ENCODE results near the gene DNAJB8.

DNAJB8 gene

DNA sequence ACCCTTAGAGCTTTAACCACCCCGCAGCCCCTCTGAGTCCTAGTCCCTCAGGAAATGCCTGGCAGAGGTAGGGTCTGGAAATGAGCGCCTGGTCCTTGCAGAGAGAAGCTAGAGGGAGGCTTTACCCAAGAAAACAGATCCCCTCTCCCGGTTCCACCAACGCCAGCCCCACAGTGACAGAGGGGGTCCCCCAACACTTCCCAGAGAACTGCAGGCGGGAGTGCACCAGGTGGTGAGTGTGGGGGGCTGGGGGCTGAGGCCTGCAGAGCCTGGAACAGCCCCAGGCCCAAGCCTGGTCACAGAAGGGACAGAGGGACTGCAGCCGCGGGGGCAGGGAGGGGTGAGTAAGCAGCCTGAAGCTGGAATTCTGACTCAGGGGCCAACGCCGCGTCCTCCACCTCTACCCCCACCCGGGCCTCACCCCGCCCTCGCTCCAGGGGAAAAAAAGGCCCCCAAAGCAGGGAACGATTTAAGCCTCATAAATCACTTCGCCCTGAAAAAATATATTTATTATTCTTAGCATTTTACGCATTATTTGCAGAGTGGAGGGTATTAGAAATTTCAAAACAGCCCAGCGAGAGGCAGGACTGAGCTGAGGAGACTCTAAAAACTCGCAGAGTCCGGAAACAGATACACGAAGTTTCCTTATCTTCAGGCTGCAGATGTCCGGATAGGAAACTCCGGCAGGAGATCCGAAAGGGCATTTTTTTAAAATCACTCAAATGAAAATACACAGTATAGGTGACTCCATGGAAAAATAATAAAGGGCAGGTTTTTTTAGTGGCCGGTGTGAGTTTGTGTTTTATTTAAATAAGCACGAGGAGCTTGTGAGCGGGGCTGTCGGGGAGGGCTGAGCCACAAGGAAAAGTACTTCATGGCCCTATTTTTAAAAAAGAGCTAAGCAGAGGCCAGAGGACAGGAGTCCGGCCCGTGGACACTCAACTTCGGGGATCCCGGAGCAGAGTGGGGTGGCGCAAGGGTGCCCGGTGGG is 16.3 kb upstream of the DNAJB8 start:
- DNase-seq, result no peak

DNA sequence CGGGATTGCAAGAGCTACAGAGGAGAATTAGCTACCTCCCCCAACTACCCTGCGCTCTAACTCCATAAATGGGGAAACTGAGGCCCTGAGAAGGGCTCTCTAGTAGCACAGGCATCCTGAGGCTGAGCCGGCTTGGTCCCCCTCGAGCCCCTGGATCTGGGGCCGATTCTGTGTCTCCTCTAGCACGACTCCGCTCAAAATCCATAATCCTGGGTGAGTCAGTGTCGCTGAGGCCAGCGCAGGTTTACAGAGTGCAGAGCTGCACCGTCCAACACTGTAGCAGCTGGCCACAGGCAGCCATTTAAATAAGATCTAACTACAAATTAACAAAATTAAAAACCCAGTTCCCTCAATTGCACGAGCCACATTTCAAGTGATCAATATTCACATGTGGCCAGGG is 15.5 kb upstream of the DNAJB8 start:
- no peak for DNase-seq

DNA sequence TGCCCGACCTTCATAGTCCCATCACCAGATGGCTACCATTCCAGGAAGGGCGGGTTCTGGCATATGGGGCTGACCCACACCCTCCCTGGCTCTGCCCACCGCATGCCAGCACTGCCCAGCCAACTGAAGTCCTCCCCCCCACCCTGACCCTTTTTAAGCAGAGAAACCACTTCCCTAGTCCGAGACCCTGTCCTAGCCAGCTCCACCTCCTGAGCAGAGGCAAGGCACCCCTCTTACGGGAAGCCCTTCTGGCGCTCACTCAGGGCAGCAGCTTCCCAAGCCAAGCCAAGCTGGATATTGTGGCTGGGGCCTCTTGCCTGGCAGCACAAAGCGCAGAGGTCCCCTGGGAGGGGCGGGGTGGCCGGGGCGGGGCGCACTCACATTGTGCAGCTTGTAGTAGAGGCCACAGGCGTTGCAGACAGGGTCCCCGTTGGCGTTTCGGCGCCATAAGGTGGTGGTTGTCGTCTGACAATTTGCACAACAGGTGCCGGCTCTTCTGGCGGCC is 14.8 kb upstream of the DNAJB8 start:
- DNase-seq, result no peak

DNA sequence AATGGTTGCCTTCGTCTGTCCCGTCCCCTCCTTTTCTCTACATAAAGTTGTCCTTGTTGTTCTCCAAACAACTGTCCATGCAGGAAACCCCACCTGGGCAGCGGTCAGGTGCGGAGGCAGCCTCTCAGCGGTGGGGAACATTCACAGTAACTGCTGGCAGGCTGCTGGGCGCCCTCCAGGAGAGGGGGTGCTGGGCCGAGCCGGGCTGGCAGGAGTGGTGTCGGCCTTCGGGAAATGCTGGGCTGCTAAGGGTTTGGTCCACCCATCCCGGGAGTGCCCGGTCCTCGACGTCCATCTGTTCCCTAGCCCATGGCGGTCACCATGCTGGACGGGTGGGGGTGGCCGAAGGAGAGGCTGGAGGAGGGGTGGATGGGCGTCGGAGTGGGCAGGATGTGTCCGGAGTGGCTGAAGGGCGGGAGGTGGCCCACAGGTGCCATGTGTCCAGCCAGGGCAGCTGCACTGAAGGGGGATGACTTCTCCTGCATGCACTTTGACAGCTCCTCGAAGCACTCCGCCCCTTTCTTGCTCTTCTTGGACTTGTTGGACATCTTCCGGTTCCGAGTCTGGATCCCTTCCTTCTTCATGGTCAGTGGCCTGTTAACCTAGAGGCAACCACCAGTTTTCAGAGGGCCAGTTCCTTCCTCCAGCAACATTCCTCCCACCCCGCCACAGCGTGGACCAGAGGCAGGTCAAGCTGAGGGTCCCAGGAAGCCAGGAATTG is 14.2 kb upstream of the DNAJB8 start:
- DNase-seq, result no peak

DNA sequence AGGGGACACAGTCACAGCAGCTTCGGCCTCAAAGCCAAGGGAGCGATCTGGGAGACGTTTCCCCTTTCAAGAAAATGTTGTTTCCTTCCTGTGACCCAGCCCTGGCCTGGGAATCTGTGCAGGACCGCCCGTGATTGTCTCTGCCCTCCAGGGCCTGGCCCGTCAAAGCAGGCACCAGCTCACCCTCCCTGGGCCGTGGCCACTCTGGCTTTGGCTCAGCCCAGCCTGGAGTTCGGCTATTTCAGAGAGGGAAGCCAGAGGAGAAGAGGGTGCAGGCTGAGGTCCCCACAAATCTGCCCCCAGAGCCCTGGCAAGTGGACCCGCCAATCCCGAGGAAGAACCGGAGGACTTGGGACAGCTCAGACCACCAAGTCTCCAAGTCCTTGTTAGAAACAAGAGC is 13.6 kb upstream of the DNAJB8 start:
- no peak for DNase-seq

DNA sequence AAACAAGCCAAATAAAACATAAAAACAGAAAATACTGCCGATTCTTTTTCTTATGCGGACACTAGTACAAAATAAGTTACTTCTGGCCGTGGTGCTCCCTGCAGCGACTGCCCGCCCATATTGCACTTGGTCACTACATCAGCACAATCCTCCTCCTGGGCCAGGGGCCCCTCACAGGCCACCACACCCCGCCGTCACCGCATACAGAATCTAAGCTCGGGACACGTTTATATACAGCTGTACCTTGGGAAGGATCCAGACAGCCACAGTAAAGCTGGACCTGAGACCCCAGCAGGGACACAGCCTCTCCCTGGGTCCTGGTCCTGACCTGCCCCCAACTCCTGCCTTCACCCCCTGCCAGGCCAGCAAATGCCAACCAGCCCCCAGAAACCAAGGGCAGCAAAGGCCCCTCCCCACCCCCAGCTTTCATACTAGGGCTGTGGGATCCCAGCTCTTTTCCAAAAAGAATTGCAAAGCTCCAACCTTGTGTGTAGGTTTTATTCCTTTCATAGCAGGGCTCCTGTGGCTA is 12.9 kb upstream of the DNAJB8 start:
- no peak for DNase-seq

DNA sequence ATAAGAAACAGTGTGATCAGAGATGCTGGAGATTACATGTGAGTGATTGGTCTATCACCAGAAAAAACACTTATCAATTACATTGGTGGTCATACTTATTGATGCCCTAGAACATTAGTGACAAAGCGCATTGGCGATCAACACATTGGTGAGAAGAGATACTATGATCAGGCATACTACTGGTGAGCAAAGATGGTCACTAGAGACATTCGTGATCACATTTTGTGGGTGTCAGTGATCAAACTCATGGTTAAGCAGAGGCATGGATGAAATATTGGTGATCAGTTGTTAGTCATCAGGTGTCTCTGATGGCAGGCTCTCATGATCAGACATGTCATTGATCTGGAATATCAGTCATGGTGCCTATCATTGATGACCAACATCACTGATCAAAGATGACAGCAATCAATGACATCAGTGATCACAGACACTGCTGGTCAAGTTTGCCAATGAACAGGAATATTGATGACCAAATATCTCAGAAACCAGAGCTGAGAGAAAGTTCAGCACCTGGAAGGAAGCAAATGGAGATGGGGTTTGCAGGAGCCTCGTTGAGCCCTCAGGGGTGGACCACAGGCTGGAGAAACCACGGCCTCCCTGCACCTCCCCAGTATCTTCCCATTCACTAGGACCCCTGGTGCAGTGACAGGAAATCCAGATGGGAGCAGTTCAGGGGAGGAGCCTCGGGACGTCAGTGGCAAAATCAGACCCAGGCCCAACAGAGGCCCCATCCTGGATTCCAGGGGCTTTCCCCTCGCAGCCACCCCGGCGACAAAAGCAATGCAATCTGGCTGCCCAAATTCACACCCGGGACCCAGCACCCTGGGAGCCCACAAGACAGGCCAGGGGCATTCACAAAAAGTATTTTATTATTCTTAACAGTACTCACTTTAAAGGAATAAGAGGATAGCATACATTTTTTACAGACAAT is 12.2 kb upstream of the DNAJB8 start:
- no peak for DNase-seq

DNA sequence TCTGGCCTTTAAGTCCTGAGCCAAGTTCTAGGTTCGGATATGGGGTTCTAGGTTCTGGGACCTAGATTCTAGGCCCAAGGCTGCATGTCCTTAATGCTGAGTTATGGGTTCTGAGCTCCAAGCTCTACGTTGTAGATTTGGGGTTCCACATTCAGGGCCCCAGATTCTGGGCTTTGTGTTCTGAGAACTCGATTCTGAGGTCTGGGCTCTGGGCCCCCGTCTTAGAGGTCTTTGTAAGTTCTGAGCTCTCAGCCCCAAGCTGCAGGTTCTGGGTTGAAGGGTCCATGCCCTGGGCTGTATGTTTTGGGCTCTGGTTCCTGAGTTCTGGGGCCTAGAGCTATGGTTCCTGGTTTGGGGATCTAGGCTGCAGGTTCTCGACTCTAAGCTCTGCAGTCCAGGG is 10.0 kb upstream of the DNAJB8 start:
- DNase-seq, result no peak

DNA sequence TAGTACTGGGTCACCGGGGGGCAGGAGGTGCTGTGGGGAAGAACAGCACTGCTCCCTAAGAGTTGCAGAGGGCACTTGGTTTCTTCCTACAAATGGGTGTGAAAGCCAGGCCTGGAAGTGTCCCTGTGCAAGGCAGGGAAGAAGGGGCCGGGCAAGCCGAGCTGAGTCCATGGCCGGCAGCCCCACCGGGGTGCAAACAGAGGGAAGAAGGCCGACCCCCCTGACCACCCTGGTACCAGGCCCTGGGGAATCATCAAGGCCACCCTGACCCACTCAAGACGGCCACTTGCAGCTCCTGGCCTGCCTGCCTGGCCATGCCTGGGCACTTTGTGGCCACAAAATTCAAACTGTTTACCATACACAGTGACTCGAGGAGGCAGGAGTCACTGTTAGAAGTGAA is 8.7 kb upstream of the DNAJB8 start:
- no peak for DNase-seq

DNA sequence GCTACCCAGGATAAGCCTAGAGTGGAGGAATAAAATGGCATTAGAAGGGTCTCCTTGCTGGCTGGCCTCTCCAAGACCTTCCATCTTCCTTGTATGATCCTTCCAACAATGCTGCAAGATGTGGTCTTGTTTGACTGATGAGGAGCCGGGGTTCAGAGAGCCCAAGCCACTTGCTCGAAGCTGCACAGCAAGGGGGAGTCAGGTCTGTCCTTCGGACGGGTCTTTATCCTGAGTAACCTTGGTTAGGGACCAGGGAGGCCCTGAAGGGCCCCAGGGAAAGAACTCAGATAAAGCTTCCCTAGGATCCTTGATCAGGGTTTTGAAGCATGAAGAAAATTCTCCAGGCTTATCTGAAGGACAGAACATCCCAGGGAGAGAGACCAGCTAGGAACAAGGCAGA is 7.0 kb upstream of the DNAJB8 start:
- DNase-seq, result no peak

DNA sequence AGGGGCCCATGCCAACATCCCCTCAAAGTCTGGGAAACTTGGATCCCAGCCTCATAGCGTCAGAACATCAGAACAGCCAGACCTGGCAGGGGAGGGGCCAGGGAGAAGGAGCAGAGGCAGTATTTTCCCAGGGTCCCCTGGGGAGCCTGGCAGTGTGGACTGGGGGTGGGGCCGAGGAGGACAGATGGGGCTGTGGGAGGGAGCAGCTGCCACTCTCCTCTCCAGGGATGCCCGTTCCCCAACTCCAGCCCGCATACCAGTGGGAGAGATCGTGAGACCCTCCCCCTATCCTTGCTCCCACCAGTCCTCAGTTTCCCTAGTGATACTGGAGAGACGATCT is 6.5 kb upstream of the DNAJB8 start:
- DNase-seq, result no peak

DNA sequence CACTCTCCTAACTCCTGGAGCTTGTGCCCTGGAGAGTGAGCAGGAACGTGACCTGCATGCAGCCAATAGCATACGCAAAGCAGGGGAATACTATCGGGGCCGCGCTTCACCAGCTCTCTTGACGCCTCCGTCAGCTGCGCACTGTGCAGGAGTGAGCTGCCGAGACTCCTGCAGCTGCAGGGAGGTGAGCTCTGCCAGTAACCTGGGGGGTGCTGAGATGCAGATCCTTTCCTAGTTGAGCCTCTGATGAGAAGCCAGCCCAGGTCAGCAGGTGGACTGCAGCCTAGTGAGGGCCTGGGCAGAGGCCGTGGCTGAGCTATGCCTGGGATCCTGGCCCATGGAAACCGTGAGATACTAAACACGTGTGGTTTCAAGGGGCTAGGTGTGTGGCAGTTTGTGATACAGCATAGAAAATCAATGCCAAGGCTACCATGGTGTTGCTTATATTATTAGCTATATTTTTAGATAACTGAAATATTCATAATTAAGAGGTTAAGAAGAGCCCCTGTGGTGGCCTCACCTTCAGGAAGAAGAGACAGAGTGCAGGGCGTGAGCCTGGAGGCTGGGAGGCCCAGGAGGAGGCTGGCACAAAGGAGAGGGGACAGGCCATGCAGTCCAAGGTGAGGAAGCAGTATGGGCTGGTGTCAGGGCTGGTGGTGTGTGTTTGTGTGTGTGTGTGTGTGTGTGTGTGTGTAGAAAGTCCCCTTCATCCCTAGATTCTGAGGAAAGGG is 5.9 kb upstream of the DNAJB8 start:
- no peak for DNase-seq

DNA sequence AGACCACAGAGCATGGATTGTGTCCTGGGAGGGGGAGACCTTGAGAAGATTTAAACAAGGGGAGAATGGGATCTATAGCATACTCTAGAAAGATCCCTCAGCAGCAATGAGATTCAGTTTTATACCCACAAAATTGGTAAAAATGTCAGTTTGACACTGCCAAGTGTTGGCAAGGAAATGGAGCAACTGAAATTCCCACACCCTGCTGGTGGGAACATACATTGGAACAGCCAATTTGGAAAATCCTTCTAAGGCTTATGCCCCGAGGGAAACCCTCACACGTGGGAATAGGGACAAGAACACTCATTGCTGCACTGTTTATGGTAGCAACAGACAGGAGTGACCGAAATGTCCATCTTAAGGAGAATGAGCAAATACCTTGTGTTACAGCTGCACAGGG is 5.0 kb upstream of the DNAJB8 start:
- DNase-seq, result no peak

DNA sequence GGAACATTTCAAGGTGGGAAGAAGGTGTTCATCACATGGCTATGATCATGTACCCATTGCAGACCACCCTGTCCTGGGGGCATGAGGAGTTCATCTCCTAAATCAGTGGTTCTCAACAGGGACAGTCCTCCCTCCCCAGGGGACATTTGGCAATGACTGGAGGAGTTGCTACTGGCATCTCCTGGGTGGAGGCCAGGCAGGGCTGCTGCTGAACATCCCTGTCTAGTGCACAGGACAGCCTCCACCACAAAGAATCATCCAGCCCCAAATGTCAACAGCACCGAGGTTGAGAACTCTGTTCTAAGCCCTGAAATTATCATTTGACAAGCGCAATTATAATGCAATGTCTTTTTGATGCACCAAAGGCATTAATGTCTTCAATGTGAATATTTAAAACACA is 4.4 kb upstream of the DNAJB8 start:
- DNase-seq, result no peak

DNA sequence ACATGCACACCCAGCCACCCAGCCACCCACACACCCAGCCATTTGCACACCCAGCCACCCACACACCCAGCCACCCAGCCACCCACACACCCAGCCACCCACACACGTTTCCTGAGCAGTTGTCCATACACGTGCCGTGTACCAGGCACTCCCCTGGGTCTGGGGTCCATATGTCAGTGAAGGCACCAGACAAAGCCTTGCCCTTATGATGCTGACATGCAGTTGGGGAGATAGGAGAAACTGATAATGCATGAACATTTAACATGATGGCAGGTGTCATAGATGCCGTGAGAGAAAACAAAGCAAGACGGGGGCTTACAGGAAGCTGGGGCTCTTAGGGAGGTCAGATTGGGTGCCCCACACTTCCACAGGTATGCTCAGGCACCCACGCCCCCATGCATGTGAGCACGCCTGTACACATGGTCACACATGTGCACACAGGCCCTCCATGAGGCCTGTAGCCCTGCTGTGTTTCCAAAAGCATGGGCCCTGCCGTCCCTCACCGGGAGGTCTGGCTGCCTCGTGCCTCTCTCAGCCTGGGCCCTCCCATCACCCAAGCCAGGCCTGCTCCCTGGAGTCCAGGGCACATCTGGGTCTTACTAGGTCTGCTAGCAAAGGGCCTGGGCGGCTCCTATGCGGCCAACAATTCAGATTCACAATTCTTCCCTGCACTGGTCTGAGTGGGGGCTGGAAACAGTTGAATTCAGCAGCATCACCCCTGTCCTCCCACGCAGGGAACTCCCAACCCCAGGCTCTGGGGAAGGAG is 3.6 kb upstream of the DNAJB8 start:
- no peak for DNase-seq

DNA sequence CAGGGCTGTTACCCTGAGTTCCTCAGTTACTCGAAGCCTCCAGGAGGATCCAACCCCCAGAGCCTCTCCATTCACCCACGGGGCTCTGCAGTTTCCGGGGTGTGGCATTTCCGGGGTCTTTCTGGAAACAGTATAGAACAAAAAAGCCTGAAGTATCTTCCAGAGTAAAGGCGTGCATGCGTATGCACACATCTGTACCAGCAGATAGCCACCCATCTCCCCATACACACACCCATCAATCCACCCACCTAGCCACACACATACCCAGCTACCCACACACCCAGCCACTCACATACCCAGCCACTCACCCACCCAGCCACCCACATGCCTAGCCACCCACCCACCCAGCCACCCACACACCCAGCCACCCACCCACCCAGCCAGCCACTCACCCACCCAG is 2.9 kb upstream of the DNAJB8 start:
- no peak for DNase-seq

DNA sequence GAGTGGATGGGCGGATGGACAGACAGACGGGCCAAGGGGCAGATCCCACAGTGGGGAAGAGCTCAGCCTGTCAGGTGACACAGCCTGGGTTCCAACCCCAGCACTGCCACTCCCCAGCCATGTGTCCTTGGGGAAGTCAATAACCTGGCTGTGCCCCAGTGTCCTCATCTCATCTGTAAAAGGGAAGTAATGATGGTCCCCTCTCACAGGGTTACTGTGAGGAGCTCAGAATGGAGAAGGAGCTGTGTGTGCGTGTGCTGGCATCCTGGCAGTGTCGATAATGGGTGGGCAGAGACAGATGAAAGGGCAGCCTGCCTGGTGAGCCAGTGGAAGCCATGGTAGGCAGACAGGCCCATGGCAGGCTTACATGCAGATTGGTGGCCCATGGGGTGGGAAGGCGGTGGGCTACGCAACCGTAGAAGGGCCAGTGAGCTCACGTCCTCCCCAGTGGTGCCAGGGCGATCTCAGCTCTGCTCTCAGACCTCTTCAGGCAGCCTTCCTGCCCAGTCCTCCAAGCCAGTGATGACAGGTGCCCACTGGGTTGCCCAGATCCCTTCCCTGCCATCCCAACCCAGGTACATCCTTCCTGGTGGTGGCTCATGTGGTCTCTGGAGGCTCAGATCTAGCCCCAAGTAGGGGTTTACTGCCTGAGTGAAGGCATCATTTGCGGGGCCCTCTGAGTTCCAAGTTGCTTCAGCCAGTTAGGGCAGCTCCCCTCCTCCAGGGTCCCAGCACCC is 2.3 kb upstream of the DNAJB8 start:
- DNase-seq, result no peak

DNA sequence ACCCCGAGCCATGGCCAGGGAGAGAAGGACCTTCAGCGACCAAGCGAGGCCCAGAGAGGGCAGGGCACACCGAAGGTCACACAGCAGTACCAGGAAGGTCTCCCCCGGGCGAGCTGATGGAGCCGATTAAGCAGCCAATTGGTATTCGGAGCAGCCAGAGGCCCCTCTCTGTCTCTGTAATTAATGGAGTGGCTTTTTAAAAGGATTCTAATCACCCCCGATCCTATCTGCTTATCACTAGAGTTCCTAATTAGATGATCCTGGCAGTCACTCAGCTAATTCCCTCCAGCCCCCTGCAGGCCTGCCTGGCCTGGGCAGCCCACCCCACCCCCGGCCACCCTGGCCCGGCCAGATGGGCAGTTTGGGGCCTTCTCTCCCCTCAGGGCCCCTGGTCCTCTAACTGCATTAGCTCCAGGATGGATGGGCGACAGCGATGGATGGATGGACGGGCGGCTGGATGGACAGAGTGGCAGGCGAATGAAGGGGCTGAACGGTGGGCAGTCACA is 1.6 kb upstream of the DNAJB8 start:
- DNase-seq, result no peak

DNA sequence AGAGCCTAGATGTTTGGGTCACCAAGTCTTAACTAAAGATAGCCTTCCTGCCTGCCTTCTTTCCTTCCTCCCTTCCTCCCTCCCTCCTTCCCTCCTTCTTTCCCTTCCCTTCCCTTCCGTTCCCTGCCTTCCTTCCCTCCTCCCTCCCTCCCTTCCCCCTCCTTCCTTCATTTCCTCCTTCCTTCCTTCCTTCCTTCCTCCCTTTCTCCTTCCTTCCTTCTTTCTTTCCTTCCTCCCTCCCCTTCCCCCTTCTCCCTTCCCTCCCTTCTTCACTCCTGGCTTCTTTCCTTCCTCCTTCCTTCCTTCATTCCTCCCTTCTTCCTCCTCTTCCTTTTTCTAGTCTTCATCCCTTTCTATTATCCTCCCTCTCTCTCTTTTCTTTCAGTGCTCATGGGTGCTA is 2.0 kb downstream of the DNAJB8 start:
- DNase-seq, result no peak

DNA sequence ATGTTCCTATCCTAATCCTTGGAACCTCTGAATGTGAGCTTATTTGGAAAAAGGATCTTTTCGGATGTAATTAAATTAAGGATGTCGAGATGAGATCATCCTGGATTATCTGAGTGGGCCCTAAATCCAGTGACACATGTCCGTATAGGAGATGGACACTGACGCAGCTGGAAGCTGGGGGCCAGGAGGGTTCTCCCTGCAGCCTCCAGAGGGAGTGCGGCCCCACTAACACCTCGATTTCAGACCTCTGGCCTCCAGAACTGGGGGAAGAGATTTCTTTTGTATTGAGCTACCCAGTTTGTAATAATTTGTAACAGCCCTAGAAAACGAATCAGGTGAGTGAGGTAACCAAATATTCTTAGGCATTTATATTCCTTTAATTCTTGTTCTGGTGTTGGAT is 2.5 kb downstream of the DNAJB8 start:
- DNase-seq, result no peak
